ENCODE data around the gene TUBB4A.

- TF ChIP-seq, protein P1, sequence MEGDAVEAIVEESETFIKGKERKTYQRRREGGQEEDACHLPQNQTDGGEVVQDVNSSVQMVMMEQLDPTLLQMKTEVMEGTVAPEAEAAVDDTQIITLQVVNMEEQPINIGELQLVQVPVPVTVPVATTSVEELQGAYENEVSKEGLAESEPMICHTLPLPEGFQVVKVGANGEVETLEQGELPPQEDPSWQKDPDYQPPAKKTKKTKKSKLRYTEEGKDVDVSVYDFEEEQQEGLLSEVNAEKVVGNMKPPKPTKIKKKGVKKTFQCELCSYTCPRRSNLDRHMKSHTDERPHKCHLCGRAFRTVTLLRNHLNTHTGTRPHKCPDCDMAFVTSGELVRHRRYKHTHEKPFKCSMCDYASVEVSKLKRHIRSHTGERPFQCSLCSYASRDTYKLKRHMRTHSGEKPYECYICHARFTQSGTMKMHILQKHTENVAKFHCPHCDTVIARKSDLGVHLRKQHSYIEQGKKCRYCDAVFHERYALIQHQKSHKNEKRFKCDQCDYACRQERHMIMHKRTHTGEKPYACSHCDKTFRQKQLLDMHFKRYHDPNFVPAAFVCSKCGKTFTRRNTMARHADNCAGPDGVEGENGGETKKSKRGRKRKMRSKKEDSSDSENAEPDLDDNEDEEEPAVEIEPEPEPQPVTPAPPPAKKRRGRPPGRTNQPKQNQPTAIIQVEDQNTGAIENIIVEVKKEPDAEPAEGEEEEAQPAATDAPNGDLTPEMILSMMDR (IDR thresholded peaks at IDR 0.05) = no peak
- TF ChIP-seq ZFX (IDR thresholded peaks at IDR 0.05; ENCODE audit: borderline replicate concordance) = no peak
Observed at GRCh38 chr19:6532244-6532999, 30.3 kb upstream of the TUBB4A start.
